Stimulated activated CD8-positive, alpha-beta memory T cell treated with anti-CD3 and anti-CD28 coated beads, Interleukin-4, amount 100 ng/mL, for 48 hours (primary cell): ENCODE measurements around the gene DUT.
"Not testable (repeated sequence)": the region's sequence is repeated elsewhere in the genome, so short reads cannot be mapped to it uniquely, and the experiment has no call there.

Source experiments
- DNase-seq: peaks from one replicate; pipeline ENCODE4 v3.0.0-alpha.2; 2020

The DUT gene

DNA sequence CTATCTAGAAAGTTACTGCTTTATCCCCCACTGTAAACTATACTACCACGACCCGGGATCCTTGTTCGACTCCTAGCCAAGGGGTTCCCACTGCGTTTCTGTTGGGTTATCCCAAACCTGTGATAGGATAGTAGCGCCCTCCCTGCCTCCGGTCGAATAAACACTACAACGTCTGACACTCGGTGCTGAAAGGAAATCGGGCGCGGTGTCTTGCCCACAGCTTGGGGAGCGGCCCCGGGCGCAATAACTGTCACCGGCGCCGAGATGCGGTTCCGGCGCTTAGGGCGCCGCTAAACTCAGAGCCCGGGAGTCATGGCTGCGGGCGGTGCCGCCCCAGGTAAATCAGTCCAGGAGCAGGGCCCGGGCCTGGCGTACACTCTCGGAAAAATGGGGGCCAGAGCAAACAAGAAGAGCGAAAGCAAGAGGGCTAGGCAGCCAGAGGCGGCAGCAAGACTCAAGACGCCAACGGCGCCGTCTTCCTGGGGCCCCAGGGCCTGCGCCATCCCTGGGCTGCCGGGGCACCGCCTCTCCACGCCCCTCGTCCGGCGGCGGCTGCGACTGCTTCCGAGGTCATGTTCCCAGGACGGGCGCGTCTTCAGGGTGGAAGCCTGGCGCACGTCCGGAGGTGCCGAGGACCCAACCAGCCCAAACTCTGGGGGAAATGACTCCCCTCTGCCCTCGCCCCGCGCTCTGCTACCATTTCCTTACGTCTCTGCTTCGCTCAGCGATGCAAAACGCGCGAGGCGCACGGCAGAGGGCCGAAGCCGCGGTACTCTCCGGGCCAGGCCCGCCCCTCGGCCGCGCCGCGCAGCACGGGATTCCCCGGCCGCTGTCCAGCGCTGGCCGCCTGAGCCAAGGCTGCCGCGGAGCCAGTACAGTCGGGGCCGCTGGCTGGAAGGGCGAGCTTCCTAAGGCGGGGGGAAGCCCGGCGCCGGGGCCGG, at the start of gene DUT:
TSS of gene DUT (plus strand) at position 575 of the 941 bp plus-strand sequence. CDS start at position 662, 87 bp downstream.
- peak; percentile 85 for DNase-seq

DNA sequence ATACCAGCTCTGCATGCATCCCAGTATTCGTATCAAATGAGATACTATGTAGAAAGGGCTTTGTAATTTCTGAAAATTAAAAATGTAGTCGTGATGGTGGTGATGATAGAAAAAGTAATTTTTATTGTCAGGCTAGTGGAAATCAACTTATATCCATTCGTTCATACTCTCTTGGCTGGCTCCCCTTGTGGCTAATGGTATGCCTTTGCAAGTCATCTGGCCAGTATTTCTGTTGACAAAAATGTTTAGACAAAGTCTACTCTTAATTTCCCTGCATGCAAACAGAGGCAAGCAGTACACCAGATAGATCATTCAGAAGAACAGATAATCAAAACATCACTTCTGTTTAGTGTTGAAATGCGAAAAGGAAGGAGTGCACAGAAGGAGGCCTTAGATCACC, 49.6 kb upstream of the DUT start:
- DNase-seq, result no peak

DNA sequence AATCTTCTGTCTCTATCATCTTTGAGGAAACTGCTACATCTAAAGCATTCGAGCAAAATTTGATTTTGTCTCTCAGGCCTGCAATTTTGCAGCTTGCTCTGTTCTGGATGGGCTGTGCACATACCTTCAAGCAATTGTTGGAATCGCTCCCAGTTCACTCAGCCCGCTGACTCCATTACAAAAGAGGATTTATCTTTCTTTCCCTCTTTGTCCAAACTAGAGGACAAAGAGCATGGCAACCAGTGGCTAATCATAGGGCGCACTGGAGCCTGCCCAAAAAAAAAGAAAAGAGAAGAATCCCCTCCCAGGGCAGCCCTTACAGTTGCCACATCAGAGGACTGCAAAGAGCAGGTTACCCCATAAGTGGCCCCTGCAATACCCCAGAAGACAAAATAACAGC, 49.0 kb upstream of the DUT start:
- no peak for DNase-seq

DNA sequence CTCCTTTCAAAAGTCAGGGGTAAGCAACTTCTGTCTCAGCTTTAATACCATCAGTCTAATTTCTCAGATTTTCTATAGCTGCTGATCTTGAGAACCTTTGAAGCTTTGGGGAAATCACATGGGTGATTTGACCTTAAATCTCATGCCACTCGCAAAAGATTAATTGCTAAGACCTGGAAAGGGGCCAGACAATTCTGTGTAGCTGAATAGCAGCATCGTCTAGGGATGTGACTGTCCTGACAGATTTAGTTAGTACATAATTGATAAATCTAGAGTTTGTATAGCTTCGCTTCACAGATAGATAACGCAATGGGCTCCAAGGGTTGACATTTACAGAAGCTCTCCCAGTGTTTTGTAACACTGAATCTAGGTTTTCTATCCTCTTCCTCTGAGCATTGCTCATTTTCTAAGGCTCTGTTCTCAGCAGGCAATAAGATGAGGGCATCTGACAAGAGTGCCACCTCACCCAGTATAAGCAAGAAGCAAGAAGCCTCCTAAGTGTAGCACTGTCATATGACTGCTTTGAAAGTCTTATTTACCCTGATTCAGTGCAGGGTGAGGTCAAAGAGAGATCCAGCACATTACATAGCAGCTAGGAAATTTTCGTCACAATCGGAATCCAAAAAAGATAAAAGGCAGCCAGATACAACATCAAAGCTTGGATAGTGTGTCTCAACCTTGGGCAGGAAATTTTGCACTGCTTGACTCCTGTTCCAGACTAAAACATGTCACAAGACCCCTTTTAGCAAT, 47.7 kb upstream of the DUT start:
- no peak for DNase-seq

DNA sequence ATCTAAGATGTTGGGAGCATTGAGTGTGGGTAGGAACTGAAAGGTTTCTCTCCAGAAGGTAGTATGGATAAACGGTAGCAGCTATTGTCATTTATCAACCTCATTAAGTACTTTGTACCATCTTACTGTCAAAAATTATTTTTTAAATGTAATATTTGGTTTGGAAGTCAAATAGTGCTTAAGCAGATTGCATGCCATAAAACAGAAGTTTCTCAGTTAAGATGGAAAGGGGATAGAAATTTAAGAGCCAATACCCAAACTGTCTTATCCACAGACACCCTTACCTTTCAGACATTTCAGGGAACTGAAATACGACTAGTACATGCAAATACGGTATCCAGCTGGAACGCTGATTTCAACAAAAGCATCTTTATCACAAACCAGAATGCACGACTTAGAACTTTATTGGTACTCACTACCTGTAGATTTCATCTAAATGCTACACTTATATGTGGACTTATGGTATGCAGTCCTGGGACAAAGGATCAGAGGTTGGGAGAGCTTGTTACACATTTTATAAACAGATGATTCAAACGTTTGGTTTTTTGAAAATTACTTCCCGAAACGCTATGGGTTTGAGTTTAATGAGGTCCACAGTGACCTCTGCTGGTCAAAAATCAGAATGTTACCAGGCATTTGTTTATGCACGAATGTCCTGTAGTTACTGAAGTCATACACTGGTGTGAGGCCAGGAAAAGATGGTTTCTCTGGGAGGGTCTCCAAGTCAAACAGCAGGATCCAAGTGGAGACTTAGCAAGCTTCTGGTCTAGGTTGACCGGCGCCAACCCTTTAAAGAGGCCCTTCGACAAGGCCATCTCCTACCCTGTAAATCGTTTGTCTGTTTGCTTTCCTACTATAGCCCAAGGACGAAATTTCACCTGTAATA, 45.7 kb upstream of the DUT start:
- peak; percentile 45 for DNase-seq

DNA sequence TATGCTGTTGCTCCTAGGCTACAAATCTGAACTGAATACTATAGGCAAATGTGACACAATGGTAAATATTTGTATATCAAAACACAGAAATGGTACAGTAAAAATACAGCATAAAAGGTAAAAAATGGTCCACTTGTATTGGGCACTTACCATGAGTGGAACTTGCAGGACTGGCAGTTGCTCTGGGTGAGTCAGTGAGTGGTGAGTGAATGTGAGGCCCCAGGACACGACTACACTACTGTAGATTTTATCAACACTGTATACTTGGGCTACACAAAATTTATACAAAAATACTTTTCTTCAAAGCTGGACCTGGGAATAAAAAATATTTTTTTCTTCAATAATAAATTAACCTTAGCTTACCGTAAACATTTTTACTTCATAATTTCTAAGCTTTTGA, 41.6 kb upstream of the DUT start:
- no peak for DNase-seq

DNA sequence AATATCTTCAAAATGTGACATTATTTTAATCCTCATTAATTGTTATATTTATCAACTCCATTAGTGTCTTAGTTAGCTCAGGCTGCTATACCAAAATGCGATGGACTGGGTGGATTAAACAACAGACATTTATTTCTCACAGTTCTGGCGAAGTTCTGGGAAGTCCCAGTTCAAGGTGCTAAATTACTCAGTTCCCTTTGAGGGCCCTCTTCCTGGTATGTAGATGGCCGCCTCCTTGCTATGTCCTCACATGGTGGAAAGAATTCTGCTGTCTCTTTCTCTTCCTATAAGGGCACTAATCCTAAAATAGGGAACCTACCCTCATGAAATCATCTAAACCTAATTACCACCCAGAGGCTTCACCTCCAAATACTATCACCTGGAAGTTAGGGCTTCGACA, 38.8 kb upstream of the DUT start:
- no peak for DNase-seq

DNA sequence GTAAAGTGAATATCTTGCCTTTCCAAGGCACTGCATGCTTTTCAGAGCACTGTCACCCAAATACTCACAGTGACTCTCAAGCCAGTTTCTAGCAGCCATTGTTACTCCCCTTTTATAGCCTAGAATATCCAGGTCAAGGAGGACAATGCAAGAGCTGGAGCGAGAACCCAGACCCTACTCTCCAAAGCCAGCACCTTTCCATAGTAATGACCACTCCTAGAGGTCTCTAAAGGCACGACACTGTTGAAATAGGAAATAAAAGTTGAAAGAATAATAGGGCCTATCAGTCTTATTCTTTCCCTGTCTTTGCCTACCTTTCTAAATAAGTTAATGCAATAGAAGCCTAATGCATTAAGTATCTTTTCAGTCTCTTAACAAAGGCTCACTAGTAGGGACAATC, 33.6 kb upstream of the DUT start:
- DNase-seq, result no peak

DNA sequence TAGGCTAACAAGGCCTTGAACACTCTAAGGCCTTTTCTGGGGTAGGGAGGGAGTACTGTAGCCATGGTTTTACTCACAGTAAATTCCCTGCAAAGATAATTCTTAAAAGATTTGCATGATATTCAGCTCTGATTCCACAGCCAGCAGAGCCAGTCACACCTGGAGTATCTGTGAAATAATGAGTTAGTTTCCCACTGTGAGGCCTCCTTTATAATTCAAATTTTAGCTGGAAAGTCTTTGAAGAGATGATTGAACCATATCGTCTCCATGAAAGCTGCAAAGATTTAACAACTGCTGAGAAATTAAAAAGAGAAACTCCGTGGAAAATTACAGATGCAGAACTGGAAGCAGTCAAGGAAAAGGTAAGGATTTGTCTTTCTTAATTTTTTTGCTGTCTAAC, 32.3 kb upstream of the DUT start:
- no peak for DNase-seq

DNA sequence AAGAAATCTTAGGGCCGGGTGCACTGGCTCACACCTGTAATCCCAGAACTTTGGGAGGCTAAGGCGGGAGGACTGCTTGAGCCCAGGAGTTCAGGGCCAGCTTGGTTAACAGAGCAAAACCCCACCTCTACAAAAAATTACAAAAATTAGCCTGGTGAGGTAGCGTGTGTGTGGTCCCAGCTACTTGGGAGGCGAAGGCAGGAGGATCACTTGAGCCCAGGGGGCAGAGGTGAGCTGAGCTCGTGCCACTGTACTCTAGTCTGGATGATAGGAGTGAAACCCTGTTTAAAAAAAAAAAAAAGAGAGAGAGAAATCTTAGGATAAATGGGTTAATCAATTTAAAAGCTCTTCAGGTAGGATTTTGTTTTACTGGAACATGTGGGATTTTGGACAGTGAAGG, 31.2 kb upstream of the DUT start:
- no peak for DNase-seq

DNA sequence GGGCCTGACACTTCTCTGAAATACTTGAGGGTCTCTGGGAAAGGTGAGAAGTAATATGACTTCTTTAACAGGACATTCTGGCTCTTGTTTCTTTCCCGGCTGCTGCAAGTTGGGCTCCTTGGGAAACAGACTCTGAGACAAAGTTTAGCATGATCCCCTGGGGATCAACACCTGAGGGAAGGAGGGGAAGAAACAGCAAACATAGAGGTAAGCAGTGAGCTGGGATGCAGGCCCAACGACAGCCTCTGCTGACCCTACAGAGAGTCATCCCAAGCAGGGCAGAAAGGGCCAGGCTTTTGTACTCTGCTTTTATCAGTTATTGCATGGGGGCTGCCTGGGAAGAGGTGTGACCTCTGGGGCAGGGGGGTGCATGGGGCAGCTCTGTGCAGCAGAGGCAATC, 26.8 kb upstream of the DUT start:
- DNase-seq, result no peak

DNA sequence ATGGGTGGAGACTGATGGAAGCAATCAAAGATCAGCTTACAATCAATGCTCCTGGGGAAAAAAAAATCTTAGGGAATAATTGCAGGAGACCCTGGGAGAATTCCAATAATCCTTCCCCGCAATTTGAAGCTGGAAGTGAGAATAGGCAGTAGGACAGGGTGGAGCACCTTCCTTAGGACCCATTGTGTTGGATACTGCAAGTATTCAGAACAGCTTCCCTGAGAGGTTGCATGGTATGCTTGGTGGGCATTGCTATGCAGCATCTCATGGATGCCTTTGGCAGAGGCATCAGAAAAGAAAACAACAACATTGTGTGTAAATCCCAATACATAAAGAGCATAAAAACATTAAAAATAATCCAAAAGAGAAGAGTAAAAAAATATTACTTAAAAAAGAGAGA, 24.6 kb upstream of the DUT start:
- DNase-seq, result no peak

DNA sequence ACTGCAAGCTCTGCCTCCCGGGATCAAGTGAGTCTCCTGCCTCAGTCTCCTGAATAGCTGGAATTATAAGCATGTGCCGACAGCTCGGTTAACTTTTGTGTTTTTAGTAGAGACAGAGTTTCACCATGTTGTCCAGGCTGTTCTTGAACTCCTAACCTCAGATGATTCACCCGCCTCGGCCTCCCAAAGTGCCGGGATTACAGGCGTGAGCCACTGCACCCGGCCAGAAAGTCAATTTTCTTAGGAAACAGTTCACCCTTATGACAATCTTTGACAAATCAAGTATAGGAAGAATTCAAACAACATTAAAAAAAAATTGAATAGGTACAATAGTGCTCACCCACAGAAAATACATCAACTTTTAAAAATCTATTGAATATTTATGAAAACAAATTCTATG, 23.6 kb upstream of the DUT start:
- no peak for DNase-seq

DNA sequence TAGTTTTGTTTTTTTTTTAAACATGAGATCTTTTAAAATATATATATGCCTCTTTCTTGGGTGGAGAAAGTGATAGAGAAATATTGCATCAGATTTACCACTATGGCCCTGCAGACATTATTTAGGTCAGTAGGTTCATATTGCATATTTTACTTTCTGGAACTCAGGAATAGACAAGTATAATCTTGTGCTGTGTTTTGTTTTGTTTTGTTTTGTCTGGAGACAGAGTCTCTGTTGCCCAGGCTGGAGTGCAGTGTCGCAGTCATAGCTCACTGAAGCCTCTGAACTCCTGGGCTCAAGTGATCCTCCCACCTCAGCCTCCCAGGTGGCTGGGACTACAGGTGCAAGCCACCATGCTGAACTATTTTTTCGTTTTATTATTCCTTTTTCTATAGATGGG, 21.5 kb upstream of the DUT start:
- no peak for DNase-seq

DNA sequence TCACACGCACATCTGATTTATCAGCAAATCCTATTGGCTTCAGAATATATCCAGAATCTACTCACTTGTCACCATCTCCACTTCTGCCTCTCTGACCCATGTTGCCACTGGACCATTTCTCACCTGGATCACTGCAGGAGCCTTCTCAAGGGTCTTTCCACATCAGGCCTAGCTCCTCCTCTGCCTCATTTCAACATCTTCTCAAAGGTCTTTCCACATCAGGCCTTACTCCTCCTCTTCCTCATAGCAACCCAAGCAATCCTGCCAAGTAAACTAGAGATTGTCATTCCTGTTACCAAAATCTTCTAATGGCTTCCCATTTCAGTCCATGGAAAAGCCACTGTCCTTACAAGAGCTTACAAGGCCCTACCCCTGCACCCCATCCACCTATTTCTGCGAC, 18.0 kb upstream of the DUT start:
- no peak for DNase-seq

DNA sequence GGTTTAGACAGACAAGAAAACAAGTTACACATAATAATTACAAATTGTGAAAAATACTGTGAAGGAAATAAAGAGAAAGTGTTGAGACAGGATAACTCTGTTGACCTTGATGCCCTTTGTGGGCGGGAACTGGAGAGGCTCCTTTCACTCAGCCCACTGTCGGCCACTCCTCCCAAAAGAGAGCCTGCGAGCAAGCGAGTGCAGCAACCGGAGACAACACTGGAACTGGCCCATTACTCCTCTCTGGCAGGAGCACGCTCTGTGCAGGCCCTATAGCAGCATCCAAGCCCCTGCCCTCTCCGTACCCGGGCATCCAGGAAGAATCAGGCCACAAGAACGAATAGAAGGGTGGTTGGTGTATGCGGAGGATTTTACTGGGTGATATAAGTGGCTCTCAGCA, 16.2 kb upstream of the DUT start:
- DNase-seq, result no peak

DNA sequence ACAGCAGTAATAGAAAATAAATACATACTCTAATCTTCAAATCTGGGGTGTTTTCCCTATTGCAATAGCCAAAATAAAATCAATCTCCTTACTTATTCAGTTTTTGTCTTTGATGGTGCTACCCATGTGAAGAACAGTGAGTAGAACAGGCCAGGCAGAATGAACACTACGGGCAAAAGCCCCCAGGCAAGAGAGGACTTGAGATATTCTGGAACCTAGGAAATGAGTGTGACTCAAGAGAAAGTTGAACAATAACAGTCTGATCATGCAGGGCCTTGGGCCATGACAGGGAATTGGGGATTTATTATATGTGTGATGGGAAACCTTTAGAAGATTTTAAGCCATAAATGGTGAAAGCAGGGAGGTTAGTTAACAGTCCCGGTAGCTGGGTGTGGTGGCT, 14.0 kb upstream of the DUT start:
- DNase-seq, result no peak

DNA sequence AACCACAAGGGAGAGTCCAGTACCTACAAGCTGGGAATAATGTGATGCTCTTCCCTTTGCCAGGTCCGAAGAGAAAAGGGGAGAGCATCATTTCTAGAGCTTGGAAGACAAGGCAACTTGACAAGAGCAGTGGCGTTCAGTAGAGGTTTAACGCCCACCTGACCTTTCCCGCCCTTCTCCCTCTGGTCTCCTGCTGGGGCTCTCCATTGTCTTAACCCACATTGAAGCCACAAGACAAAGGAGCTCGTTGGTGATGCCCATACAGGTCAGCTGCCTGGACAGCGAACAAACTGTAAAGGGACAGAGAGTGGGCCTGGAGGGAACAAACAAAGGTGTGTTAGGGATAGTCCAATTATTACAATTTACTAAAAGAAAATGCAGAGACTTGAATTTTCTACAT, 13.1 kb upstream of the DUT start:
- no peak for DNase-seq

DNA sequence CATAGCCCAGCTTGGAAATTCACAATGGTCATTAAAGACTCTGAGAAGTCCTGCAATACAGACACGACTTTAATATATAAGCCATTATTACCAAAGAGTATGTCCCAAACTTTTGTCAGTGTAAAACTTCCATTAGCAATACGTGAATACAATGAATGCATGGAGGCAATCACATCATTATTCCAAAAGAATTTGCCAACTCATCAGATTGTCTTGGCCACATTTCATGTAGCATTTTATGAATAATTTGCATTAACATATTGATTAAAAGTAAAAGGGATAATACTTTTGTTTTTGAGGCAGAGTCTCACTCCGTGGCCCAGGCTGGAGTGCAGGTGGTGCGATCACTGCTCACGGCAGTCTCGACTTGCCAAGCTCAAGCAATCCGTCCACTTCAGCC, 7.9 kb upstream of the DUT start:
- no peak for DNase-seq

DNA sequence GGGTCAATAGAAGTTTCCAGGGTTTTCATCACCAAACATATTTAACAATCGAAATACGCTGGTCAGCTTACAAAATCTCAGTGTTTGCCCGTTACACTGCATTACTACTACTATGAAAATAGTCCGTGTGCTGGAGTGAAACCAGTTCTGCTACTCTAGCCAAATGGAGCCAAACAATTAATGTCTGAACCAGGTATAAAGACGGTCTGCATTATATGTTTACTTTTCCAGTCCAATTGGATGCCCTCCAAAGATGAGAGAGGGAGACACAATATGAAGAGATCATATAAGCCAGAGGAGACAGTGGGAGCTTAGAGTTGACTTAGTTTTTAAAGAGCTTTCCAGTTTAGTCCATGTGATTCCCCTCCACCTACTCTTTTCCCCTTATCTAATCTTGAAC, 6.3 kb upstream of the DUT start:
- DNase-seq, result no peak

DNA sequence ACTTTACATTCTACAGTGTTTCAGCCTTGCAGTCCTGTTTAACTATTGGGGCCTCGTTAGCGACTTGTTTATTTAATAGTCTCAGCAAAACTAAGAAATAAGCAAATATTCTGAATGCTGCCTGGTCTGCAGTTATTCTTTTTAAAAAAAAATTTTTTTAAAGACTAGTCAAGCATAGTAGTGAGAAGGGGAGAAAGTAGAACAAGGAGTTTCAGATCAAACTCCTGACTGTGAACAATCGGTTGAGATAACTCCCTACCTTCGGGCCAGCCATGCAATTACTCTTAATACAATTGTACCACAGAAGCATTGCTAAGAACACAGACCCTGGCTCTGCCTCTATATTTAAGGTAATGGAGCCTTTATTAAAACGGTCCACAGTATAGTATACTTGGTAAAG, 5.8 kb upstream of the DUT start:
- no peak for DNase-seq

DNA sequence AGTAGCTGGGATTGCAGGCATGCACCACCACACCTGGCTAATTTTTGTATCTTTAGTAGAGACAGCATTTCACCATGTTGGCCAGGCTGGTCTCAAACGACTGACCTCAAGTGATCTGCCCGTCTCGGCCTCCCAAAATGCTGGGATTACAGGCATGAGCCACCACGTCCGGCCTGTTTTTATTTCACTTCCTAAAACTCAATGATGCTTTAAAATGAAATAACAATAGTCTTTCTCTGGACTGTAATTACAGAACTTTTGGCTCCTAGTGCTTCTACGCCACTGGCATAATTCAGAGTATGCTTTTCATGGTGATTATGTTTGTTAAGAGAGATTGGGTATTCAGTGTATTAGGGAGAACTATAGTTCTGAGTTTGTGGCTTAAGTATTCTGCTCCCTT, 5.0 kb upstream of the DUT start:
- not testable (repeated sequence) for DNase-seq

DNA sequence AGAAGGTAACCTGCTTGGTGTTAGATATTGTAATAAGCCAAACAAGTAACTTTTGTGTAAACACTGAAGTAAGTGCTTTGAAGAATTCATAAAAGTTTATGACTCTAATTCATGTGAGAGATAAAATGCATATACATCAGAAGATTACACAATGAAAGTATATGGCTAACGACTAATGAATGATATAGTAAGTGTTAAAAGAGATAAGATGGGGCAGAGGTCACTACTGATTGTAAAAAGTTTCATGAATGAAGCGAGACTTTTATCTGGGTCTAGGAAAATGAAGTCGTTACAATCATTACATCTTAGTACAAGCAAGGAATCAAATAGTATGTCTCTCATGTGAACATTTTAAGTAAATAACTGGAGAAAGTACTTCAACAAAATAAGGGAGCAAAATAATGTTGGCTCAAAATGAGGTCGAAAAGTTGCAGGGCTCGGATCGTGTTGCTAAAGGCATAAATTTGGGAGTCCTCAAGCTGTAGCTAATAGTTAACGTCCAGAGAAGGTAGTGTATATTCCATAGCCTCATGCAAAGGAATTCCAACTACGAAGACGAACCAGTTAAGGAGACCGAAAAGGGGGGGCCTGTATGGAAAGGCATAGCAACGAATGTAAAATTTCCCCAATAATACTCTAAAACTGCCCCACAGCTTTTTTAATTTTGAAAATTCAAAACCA, 984 bp upstream of the DUT start:
- DNase-seq, result no peak
